HG02588 (cell line): Measurements from ENCODE around the gene VAX1.

Experiments
- ATAC-seq: cut with Tn5 transposase; IDR thresholded peaks from one replicate; pipeline ENCODE4 v1.9.1; 2021; ENCODE audit warnings: mild to moderate bottlenecking, moderate library complexity; ENCODE audit not compliant: unreplicated experiment

Gene VAX1

DNA sequence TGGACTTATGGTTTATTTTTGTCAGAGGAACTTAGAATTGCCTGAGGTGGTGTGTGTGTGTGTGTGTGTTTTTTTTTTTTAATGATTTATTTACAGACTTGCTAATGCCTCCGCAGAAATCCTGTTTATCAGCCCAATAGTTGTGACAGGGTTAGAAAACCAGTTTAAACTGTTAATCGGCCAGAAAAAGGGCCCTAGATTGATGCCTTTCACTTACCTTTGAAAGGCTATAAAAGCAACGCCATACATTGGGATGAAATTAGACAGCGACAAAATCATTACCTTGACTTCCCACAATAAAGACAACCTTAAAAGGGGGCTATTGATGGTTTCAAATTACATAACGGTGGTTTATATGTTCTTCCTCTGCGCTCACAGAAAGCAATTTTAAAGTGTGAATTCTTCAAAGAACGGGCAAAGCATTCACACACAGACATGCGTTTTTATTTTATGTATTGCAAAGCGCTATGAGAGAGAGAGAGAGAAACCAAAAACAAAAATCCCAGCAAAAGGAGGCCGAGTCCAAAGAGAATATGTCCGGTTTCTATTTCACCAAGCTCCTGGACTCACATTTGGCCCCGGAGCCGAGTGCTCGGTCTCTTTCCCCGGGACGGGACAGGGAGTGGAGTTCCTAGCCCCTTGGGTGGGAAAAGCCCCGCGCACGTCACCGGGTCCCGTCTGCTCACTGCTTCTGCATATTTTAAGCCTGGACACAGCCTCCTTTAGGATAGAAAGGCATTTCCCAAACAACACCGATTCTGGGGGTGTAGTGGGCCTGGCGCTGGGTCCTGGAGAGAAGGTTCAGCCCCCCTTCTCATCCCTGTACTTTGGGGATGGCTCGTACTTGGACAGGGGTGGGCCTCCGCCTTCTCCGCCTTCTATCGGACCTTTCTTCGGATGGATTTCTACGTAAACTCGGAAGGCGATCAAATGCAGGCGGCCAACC lies 26.8 kb upstream of the VAX1 start:
- no peak for ATAC-seq

GRCh38 chr10:117163954-117164548 lies 26.0 kb upstream of the VAX1 start:
- ATAC-seq: no peak

DNA sequence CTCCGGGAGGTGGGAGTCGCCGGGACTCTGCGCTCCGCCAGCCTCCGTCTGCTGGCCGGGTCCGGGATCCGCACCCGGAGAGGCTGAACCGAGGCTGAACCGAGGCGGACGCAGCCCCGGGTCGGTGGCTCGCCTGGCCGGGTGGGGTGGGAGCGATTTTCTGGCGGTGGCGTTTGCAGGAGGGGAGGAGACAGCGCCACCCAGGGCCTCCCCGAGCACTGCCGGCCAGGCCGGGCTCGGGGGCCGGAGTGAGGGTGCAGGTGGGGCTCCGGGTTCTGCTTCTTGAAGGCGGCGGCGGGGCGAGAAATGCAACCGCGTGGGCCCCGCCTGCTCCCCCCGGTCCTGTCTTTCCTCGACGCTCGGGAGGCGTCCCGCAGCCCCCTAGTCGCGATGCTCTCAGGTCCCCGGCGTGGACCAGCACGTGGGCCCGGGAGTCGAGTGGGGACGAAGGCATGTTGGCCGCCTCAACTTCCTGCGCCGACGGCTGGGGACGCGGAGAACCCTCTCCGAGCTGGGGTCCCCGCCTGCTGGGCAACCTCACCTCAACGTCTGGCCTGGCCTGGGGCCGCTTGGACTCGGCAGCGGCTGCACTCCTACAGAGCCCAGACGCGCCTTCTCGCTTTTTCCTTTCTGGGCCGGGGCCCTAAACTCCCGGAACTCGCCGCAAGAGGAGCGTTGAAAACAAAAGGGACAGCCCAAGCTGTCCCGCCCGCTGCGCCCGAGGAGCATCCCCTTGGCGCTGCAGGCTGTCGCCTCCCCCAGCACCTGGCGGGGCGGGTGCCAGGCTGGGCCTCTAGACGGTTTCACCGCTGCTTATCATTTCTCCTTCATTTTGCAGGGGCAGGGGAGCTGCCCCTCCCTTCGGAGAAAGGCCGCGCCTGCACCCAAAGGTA lies 25.2 kb upstream of the VAX1 start:
- ATAC-seq: no peak

DNA sequence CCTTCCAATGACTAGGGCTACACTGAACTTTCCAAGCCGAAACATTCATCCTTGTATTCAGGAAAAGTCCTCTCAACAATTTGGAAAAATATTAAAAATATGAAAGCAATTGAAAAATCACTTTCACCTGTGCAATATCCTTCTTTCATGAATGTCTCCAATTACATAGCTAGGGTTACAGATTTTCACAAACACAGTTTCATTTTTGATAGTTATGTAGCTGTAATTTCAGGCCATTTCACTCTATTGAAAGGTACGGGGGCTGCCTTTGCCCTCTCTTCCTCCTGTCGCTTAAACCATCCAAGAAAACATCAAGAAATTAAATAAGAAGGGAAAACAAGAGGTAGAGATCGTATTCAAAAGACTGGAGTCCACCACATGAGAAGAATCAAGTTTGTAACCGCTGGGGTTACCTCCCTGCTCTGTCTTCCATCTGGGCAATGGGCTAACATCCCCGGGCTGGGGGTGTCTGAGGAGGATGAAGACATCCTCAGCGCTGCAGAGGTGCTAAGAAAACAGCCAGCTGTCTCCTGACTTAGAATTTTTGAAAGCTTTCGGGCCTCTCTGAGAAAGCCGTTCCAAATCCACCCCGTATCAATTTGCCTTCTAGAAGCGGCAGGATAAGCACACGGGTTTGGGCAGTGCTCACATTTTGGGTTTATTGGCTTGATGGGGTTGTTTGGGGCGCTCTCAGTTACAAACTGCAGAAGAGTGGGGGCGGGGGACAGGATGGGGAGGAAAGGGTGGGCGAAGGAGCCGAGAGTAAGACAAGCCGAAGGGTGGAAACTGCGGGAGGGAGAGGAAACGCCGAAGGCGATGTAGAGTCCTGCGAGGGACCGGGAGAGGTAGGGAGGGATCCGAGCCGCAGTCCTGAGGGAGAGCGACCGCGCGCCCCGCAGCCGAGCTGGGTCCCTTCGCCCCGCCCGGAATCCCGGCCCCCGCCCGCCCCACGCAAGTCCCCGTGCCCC lies 24.3 kb upstream of the VAX1 start:
- no peak for ATAC-seq

DNA sequence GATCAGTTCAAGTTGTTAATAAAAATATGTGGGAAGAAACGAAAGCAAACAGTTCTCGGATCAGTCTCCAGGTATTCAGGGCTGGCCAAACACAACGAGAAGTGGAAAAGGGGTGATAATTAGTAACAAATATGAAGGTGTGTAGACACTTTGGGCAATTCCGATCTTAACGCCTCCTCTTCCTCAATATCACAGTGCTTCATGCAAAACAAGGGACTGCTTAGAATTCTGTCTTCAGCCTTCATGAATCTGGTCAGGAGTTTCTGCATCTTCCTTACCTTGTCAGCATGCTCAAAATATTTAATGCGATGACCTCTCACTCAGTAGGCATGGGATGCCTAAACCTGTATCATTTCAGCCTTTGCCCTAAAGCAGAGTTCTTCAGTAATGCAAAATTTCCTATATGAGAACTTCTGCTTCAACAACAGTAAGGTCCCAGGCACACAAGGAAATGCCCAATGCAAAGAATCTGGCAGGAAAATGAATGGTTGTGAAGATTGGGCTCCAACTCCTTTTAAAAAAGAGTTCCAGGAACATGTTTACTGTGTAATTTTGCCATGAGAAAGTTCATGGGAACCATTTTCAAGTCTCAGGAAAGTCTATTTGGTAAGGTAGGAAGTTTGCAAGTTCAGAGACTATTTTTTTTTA lies 23.4 kb upstream of the VAX1 start:
- ATAC-seq: no peak

DNA sequence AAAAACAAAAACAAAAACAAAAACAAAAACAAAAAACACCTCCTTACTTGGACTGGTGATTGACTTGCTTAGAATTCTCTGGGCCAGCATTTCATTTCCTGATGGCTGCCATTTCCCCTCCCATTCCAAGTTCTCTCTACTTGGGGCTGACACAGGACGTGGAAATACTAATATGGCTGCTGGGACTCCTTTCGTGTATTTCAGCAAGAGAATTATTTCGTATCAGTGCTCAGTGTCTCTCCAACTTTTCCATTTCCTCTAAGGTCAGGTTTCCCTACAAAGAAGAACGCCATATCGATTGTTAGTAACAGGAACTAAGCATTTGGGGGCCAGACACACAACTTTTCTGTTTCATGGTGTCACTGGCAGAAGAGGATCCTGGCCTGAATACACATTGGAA lies 22.5 kb upstream of the VAX1 start:
- ATAC-seq: no peak

GRCh38 chr10:117159390-117159789 lies 21.3 kb upstream of the VAX1 start:
- no peak for ATAC-seq

DNA sequence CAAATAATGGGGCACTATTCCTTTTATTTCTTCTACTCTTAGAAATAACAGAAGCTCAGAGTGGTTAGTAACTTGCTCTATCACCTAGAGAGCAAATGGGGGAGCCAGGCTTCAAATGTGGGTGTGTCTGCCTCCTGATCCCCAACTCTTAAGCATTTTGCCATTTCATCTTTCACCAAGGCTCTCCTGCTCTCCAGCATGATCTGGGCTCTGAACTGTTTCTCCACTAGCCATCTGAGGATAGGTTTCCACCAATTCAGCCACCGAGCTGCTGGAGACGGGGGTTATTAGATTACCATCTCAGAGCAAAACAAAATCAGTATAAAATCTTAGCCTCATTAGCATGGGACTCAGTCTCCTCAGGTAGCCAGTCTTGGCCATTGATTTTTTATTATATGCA lies 20.2 kb upstream of the VAX1 start:
- no peak for ATAC-seq

- ATAC-seq: no peak
Observed at GRCh38 chr10:117152668-117153067, 14.6 kb upstream of the VAX1 start.

DNA sequence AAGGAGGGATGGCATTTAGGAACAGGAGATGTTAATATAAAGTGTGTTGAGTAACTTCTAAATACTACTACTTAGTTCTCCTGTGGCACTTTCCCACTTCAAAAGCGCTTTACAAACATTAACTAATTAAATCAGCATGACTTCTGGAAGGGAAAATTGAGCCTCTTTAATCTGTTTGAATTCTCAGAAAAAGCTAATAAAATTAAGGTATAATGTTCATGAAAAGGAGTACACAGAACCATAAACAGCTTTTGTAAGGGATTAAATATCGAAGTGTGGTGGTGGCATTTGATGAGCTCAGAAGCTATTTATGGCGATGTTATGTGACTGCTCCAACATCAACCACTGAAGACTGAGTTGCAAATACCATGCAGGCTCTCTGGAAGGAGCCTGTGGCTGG lies 10.2 kb upstream of the VAX1 start:
- no peak for ATAC-seq

GRCh38 chr10:117145019-117145418 lies 6.9 kb upstream of the VAX1 start:
- no peak for ATAC-seq

DNA sequence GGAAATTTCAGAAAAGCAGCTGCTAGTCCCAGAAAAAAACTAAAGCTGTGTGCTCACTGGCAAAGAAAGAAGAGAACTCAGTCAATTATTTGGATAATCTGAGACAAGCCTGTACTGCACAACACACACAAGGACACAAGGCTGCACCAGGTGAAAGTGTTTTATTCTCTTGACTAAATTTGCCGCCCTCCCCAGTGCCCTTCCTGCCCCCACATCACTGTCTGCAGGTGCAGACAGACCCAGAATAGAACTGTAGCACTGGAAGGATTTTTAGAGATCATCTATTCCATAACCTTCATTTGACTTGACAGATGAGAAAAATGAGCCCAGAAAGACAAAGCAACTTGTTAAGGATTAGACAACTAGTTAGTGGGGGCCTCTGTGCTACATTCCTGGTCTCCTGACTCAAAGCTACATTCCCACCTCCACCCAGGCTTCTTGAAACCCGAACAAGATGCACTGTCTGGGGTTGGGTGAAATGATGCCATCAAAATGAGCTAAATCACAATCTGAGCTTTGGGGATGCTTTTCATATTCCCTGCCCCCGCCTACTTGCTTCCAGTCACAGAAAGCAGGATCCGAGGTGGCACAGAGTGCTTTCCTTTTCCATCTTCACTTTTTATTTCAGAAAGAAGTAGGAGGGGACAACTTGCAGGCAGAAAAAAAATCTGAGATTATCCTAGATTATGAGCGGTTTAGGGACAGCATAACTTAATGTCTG lies 5.2 kb upstream of the VAX1 start:
- no peak for ATAC-seq

DNA sequence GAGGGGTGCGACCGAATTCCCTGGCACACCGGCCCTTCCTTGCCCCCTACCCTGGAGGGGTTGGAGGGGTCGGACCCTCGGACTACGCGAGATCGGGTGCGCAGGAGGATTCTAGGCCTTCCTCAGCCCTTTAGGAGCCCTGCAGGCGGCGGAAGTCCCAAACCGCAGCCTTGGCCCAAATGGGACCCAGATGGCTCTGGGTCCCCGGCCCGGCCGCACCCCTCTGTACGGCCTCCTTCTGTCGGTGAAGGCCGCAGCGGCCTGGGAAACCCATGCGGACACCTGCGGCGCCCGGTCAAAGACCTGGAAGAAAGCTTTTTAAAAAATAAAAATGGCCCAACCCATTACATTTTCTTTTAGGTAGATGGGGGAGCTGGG lies 2.4 kb upstream of the VAX1 start:
- ATAC-seq: no peak

DNA sequence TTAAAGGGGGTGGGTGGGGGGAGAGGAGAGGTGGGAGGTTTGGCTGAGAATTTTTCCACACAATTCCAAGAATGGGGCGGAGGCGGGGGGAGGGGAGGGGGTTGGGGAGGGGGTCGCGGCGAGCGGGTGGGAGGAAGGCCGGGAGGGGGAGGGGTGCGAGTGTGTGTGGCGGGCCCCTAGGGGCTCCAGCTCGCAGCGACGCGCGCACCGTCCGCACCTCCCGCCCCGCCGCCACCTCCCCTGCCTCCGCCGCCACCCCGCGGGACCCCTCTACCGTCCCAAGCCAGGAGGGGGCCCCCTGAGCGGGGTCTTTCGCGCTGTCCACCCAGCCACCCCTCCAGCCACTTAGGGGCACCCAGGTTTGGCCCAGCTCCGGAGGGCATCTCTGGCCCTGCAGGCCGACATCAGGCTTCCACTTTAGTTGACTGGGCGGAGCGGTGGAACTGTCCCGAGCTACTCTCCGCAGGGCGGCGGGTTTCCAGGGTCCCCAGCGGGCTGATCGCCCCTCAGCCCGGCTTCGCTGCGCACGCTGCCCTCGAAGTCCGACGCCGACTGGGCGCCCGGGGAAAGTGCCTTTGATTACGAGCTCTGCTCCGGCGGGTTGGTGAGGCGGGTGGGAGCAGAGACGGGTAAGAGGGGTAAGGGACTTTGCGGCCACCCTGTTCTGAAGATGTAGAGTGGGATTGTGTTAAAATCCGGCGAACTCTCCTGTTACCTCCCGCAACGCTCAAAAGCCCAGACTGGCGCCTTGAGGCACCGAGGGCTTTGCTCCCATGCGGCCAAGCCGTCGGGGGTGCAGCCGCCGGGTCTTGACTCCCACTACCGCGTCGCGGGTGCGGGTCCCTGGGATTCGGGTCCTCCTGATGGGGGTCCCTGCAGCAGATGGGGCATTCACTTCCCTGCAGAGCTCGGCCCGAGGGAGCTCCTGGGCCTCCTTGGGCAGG lies 1.8 kb upstream of the VAX1 start:
- no peak for ATAC-seq

DNA sequence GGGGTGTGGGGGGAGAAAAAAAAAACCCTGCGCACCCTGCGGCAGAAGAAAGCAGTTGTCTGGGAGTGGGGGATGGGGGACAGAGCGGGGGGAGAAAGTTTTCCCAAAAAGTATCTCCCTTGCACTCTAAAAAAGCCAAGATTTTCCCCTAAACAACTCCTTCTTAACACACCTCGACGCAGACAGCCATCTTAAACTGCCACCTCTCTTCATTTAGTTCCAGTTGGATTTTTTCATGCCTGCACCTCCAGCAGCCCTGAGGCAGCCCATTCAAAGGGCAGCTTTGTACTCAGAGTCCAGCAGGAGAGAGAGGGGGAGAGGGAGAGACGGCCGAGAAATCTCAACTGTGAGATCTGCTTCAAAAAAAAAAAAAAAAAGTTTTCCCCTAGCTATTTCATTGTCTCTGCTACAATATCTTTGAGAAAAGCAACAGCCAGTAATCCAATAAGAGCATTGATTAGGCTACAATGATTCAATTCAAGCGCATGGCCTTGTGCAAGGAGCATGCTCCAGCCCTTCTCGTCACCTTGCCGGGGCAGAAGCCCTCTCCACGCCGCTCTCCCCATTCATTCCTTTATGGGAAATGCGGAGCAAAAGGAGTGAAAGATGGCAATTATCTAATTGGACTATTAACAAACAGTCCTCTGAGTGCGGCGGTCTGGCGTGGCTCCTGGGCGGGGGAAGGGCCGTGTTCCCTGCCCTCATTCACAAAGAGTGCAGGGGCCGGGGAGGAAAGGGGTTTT lies 939 bp upstream of the VAX1 start:
- no peak for ATAC-seq

DNA sequence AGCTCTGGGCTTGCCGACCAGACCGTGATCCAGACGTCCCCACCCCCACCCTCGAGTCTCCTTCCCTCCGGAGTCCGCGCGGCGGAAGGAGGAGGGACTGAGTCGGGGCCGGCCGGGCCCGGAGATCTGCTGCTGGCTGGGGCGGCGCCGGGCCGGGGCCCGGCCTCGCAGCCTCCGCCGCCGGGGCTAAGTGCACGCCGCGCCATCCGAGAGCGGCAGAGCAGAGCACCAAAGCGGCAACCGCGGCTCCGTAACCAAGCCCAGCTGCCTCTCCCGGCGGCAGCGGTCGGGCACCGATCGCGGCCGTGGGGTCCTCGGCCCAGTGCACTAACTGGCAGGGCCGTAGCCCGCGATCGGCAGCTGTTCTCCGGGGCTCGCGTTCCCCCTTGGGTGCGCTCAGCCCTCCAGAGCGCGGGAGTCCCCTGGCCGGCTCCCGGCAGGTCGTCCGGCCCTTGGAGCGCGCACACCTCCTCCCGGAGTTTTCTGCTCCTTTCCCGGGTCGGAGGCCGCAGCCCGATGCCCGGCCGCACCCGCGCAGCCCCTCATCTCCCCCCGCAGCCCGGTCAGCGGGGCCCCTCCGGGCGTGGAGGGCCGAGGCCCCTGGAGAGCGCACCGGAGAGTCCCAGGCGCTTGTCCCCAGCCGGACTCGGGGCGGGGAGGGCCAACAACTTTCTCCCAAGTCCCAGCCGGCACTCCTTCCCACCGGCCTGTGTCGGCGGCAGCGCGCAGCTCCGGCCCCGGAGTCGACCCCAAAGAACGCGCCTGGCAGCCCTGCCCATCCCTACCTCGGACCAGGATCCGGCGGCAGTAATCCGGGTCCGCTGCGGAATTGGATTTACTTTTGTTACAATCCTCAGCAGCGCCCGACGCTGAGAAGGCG lies 799 bp downstream of the VAX1 start:
- ATAC-seq: no peak
